Spleen (tissue), 11 donors: ENCODE measurements around the gene SERPINB4. TPM values are rescaled to one million over a fixed set of nuclear protein-coding genes. Genes with fewer than 3 reads are reported as not detected.

ENCODE experiments used
- DNase-seq: peaks from one replicate; pipeline ENCODE4 v3.0.0-alpha.2; 2020
- H3K27ac ChIP-seq, 8 donors: fragments of 200-600 bp; sonication (generic) in 7 of 8; 1 replicate in 4 of 8; 2 replicates in 4 of 8; pipeline versions ENCODE4 v1.5.0 to v1.8.0; 2016 to 2021; ENCODE audit warnings: inconsistent platforms in 4 of 8, mild to moderate bottlenecking in 4 of 8, moderate library complexity in 1 of 8
- H3K27me3 ChIP-seq, 7 donors: fragments of 200-600 bp; sonication (generic) in 6 of 7; replicated peaks in 1 of 7; 1 replicate in 4 of 7; 2 replicates in 3 of 7; pipeline versions ENCODE4 v1.5.0 to v1.8.0; 2016 to 2021; ENCODE audit warnings: inconsistent platforms in 3 of 7, mild to moderate bottlenecking in 1 of 7
- H3K36me3 ChIP-seq, 6 donors: fragments of 200-600 bp; sonication (generic) in 5 of 6; 1 replicate in 4 of 6; 2 replicates in 2 of 6; pipeline versions ENCODE4 v1.5.0 to v1.8.0; 2016 to 2021; ENCODE audit warnings: inconsistent platforms in 2 of 6
- H3K4me1 ChIP-seq, 6 donors: fragments of 200-600 bp; sonication (generic) in 5 of 6; 1 replicate in 3 of 6; 2 replicates in 3 of 6; pipeline versions ENCODE4 v1.5.0 to v1.8.0; 2016 to 2021; ENCODE audit warnings: inconsistent platforms in 3 of 6
- H3K4me3 ChIP-seq, 8 donors: fragments of 200-600 bp; sonication (generic) in 7 of 8; 1 replicate in 4 of 8; 2 replicates in 4 of 8; pipeline versions ENCODE4 v1.5.0 to v1.8.0; 2016 to 2021; ENCODE audit warnings: inconsistent platforms in 4 of 8, mild to moderate bottlenecking in 4 of 8, moderate library complexity in 2 of 8
- H3K9me3 ChIP-seq, 8 donors: fragments of 200-600 bp; sonication (generic) in 7 of 8; 1 replicate in 4 of 8; 2 replicates in 4 of 8; pipeline versions ENCODE4 v1.5.0 to v1.8.0; 2016 to 2021; ENCODE audit warnings: inconsistent platforms in 4 of 8
- POLR2A ChIP-seq, 3 donors: fragments of 450-650 bp; IDR thresholded peaks; one replicate each; pipeline ENCODE4 v1.5.1; 2017; ENCODE audit warnings: antibody characterized with exemption in 3 of 3, mild to moderate bottlenecking in 1 of 3
- POLR2AphosphoS5 ChIP-seq, 3 donors: sonication (generic); formaldehyde crosslinking; IDR thresholded peaks; one replicate each; pipeline ENCODE4 v1.5.1; 2017; ENCODE audit warnings: antibody characterized with exemption in 3 of 3
- WGBS, 5 donors: extraction: QIAGEN DNeasy Blood & Tissue Kit in 3 of 5; methylation state at CpG; one replicate each; pipeline versions ENCODE4 v1.1.5 to v1.1.7; 2013 to 2018; 5-methylcytosine and 5-hydroxymethylcytosine counted together
- intact Hi-C: fragments of 100-400 bp; cut with DNase I; formaldehyde crosslinking; loops from one replicate; pipeline ENCODE4 v1.15.0; 2023; ENCODE audit warnings: low total_unique reads
- polyA plus RNA-seq, 3 donors: library from polyadenylated mRNA; stranded (reverse); fragments of 200-250 nt; gene quantifications; one replicate each; pipeline ENCODE4 v1.2.1, GENCODE V29; 2013
- total RNA-seq, 7 donors: library from RNA; depleted of rRNA in 3 of 7; stranded (reverse); fragments of >200 nt in 3 of 7; fragmentation: NEBNext Ultra II Directional in 4 of 7; extraction: Animal tissue kit (Norgen Biotek cat#: 25700) in 4 of 7; gene quantifications; one replicate each; pipeline versions ENCODE4 v1.1.0 to v1.2.1, GENCODE V29; 2016 to 2021
- TF ChIP-seq, protein P1 (sequence below), 11 experiments: fragments of 200-600 bp in 7 of 11; fragments of 450-650 bp in 4 of 11; sonication (generic) in 4 of 11; IDR thresholded peaks in 8 of 11; conservative IDR thresholded peaks in 3 of 11; 1 replicate in 7 of 11; 2 replicates in 4 of 11; pipeline versions ENCODE4 v1.4.0 to v1.8.0; 2016 to 2021; ENCODE audit warnings: antibody characterized with exemption in 11 of 11, inconsistent platforms in 4 of 11, mild to moderate bottlenecking in 1 of 11
- donor health status: healthy with polysubstance abuse.
- donor health status: DM: no; HTN: no; CAD: no; lungs with moderate emphysema.
- donor health status: DM: no; HTN: no; CAD: no.
- donor health status: Bipolar disorder and iron deficiency.
- donor health status: healthy.
- donor health status: DM: no; HTN: no; CAD: no.
- donor health status: DM: yes; HTN: yes; CAD: no.

SERPINB4 gene
- total and polyA plus RNA-seq, 10 donors = 0.09 TPM; not detected in 9

- H3K4me3 ChIP-seq = no peak overlapping the region
- intact Hi-C loops = no loop called here
- no peaks in the 10 kb centered on the region for H3K36me3 ChIP-seq
- WGBS, 5 donors = 44 to 62% (median 52%) methylated on average over 2 of the region's 2 CpGs
- DNase-seq = no peak
- no peaks in the 10 kb centered on the region for H3K9me3 ChIP-seq
- TF ChIP-seq POLR2AphosphoS5 (IDR thresholded peaks at IDR 0.05) (no peak), POLR2A (IDR thresholded peaks at IDR 0.05) (no peak)
- TF ChIP-seq, protein P1, sequence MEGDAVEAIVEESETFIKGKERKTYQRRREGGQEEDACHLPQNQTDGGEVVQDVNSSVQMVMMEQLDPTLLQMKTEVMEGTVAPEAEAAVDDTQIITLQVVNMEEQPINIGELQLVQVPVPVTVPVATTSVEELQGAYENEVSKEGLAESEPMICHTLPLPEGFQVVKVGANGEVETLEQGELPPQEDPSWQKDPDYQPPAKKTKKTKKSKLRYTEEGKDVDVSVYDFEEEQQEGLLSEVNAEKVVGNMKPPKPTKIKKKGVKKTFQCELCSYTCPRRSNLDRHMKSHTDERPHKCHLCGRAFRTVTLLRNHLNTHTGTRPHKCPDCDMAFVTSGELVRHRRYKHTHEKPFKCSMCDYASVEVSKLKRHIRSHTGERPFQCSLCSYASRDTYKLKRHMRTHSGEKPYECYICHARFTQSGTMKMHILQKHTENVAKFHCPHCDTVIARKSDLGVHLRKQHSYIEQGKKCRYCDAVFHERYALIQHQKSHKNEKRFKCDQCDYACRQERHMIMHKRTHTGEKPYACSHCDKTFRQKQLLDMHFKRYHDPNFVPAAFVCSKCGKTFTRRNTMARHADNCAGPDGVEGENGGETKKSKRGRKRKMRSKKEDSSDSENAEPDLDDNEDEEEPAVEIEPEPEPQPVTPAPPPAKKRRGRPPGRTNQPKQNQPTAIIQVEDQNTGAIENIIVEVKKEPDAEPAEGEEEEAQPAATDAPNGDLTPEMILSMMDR (IDR thresholded peaks at IDR 0.05 in 8 of 11, conservative IDR thresholded peaks at IDR 0.05 in 3 of 11) = no peak
- no peaks in the 10 kb centered on the region for H3K4me1 ChIP-seq
- H3K27ac ChIP-seq = no peak overlapping the region
- H3K27me3 ChIP-seq = peaks cover 0 to 15% (median 0%) of the 10 kb centered on the region in 7 donors
Measured at GRCh38 chr18:63683152-63683551, 39.1 kb upstream of the SERPINB4 start.

GRCh38 chr18:63681449-63682340 is 37.6 kb upstream of the SERPINB4 start:
- Histone ChIP-seq H3K27ac (no peak overlapping the region), H3K27me3 (peaks cover 0 to 15% (median 0%) of the 10 kb centered on the region in 7 donors), H3K9me3 (no peaks in the 10 kb centered on the region), H3K36me3 (no peaks in the 10 kb centered on the region), H3K4me1 (no peaks in the 10 kb centered on the region), H3K4me3 (no peak overlapping the region)
- 88 to 97% (median 94%) methylated on average over 2 of the region's 2 CpGs for WGBS, 5 donors
- DNase-seq = no peak
- TF ChIP-seq POLR2AphosphoS5 (IDR thresholded peaks at IDR 0.05) = no peak
- TF ChIP-seq, protein P1 (IDR thresholded peaks at IDR 0.05 in 8 of 11, conservative IDR thresholded peaks at IDR 0.05 in 3 of 11) = no peak
- no peak for TF ChIP-seq POLR2A (IDR thresholded peaks at IDR 0.05)
- intact Hi-C loops = no loop called here

GRCh38 chr18:63679820-63680606 is 36.0 kb upstream of the SERPINB4 start:
- no peak for DNase-seq
- peaks cover 0 to 10% (median 0%) of the 10 kb centered on the region in 7 donors for H3K27me3 ChIP-seq
- H3K4me3 ChIP-seq = no peak overlapping the region
- H3K36me3 ChIP-seq = no peaks in the 10 kb centered on the region
- H3K27ac ChIP-seq = no peak overlapping the region
- WGBS, 5 donors = 73 to 81% (median 77%) methylated on average over 5 of the region's 5 CpGs
- intact Hi-C loops = no loop called here
- no peaks in the 10 kb centered on the region for H3K4me1 ChIP-seq
- H3K9me3 ChIP-seq = no peaks in the 10 kb centered on the region
- no peak for TF ChIP-seq POLR2AphosphoS5 (IDR thresholded peaks at IDR 0.05)
- TF ChIP-seq, protein P1 (IDR thresholded peaks at IDR 0.05 in 8 of 11, conservative IDR thresholded peaks at IDR 0.05 in 3 of 11) = no peak
- TF ChIP-seq POLR2A (IDR thresholded peaks at IDR 0.05) = no peak
